GM10248 (cell line): ENCODE results near the gene NDUFS6.
"Not testable (repeated sequence)": the region's sequence is repeated elsewhere in the genome, so short reads cannot be mapped to it uniquely, and the experiment has no call there.

ENCODE experiments used
- CTCF ChIA-PET: fragments of 300-600 bp; sonication (Branson Sonifier 250); formaldehyde crosslinking; extraction: SDS; loops from one replicate; lab custom pipeline; 2021; ENCODE audit warnings: antibody characterized with exemption; lab: Yijun Ruan, JAX
- POLR2A ChIA-PET: fragments of 350-650 bp; sonication (Branson Sonifier 250); formaldehyde crosslinking; extraction: SDS; loops from one replicate; lab custom pipeline; 2020; ENCODE audit warnings: antibody characterized with exemption; lab: Yijun Ruan, JAX
- DNase-seq: peaks from one replicate; pipeline ENCODE4 v3.0.0; 2012; ENCODE audit errors: extremely low spot score
- CTCF ChIP-seq: IDR thresholded peaks from 2 replicates; pipeline ENCODE4 v1.5.1; 2012; ENCODE audit warnings: mild to moderate bottlenecking, low read depth; ENCODE audit errors: extremely low read depth, missing control alignments, control extremely low read depth

Gene NDUFS6

GRCh38 chr5:1786621-1787471 is 14.4 kb upstream of the NDUFS6 start:
- CTCF ChIA-PET, result no interaction called here
- POLR2A ChIA-PET, result no interaction called here
- TF ChIP-seq CTCF, result no peak
- DNase-seq, result no peak

- DNase-seq, result no peak
- ChIA-PET POLR2A (no interaction called here), CTCF (no interaction called here)
- no peak for TF ChIP-seq CTCF
Observed at GRCh38 chr5:1787472-1788047, 13.6 kb upstream of the NDUFS6 start.

- CTCF ChIA-PET, result interaction anchor here (1.1 kb wide), 1 partner anchor 11 kb away, joined by 4 read pairs; the partner anchor contains the start of gene MRPL36
- no peak for DNase-seq
- TF ChIP-seq CTCF, result no peak
- POLR2A ChIA-PET, result no interaction called here
Observed at GRCh38 chr5:1788200-1788599, 13.0 kb upstream of the NDUFS6 start.

GRCh38 chr5:1788828-1789227 is 12.4 kb upstream of the NDUFS6 start:
- CTCF ChIA-PET, result interaction anchor here (1.1 kb wide), 1 partner anchor 10 kb away, joined by 4 read pairs; the partner anchor contains the start of gene MRPL36
- DNase-seq, result no peak
- POLR2A ChIA-PET, result no interaction called here
- TF ChIP-seq CTCF, result no peak

GRCh38 chr5:1789438-1789833 is 11.8 kb upstream of the NDUFS6 start:
- DNase-seq, POLR2A ChIA-PET: not testable (repeated sequence)

GRCh38 chr5:1789834-1790471 is 11.3 kb upstream of the NDUFS6 start:
- ChIA-PET CTCF (interaction anchor here (0.6 kb wide), 1 partner anchor 11 kb away, joined by 3 read pairs; the partner anchor contains the start of gene NDUFS6), POLR2A (no interaction called here)

More at GRCh38 chr5:1789438-1789833, 11.8 kb upstream of the NDUFS6 start:
- CTCF ChIA-PET, result interaction anchor here (0.6 kb wide), 1 partner anchor 11 kb away, joined by 3 read pairs; the partner anchor contains the start of gene NDUFS6

More at GRCh38 chr5:1789834-1790471, 11.3 kb upstream of the NDUFS6 start:
- no peak for DNase-seq
- TF ChIP-seq CTCF, result no peak
